IPS-18a (cell line): ENCODE measurements around the gene FRMD3.

Source experiments
- H3K27ac ChIP-seq: one replicate; pipeline ENCODE4 v1.5.1; 2013; ENCODE audit warnings: low read length
- H3K27me3 ChIP-seq: one replicate; pipeline ENCODE4 v1.6.1; 2013; ENCODE audit warnings: mild to moderate bottlenecking, low read length; ENCODE audit not compliant: control insufficient read depth, insufficient read depth
- H3K36me3 ChIP-seq: one replicate; pipeline ENCODE4 v1.6.1; 2013; ENCODE audit warnings: low read depth, low read length; ENCODE audit not compliant: control insufficient read depth
- H3K4me1 ChIP-seq: one replicate; pipeline ENCODE4 v1.6.1; 2013; ENCODE audit warnings: low read depth, low read length; ENCODE audit not compliant: control insufficient read depth
- H3K4me3 ChIP-seq: one replicate; pipeline ENCODE4 v1.5.1; 2013; ENCODE audit warnings: low read length
- H3K9ac ChIP-seq: one replicate; pipeline ENCODE4 v1.6.1; 2013; ENCODE audit warnings: mild to moderate bottlenecking, low read length, moderate library complexity
- H3K9me3 ChIP-seq: one replicate; pipeline ENCODE4 v1.6.1; 2013; ENCODE audit warnings: low read depth, low read length; ENCODE audit not compliant: control insufficient read depth

The FRMD3 gene

DNA sequence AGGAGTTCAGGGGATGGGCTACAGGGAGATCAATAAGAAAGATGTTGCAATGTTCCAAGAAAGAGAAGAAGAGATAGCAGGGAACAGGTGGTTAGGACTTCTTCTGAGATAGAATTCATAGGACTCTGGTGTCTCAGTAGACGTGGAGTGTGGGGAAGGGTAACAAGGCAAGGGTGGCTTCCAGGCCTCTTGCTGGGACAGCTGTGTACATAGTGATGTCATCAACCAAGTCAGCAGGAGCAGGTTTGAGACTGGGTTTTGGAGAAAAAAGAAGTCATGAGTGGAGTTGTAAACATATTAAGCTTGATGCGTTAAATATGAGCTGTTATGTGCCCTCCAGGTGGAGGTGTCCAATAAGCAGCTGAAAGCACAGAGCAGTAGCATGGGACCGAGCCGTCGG, 263.4 kb downstream of the FRMD3 start:
- H3K4me3 ChIP-seq: no peak overlapping the region
- no peaks in the 10 kb centered on the region for H3K36me3 ChIP-seq
- no peaks in the 10 kb centered on the region for H3K27me3 ChIP-seq
- no peaks in the 10 kb centered on the region for H3K9me3 ChIP-seq
- no peaks in the 10 kb centered on the region for H3K4me1 ChIP-seq
- no peak overlapping the region for H3K9ac ChIP-seq
- no peak overlapping the region for H3K27ac ChIP-seq

DNA sequence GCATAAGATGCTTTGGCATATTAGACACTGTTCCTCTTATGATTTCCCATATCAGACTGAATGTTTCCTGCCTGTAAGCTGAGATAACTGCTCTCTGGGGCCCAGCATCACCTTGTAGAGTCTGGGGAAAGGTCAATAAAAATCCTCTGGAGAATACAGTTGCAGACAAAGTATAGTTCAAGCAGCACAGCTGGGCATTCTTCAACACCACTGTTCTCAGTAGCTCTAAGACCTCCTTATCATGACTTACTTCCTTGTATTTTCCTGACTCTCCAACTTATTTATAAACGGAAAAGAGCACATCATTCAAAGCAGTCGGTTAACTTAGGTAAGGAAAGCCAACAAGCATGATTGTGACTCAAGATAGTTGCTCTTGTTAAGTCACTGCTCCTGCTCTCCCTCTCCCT, 266.5 kb downstream of the FRMD3 start:
- Histone ChIP-seq H3K4me3 (no peak overlapping the region), H3K4me1 (peaks cover 3% of the 10 kb centered on the region)

DNA sequence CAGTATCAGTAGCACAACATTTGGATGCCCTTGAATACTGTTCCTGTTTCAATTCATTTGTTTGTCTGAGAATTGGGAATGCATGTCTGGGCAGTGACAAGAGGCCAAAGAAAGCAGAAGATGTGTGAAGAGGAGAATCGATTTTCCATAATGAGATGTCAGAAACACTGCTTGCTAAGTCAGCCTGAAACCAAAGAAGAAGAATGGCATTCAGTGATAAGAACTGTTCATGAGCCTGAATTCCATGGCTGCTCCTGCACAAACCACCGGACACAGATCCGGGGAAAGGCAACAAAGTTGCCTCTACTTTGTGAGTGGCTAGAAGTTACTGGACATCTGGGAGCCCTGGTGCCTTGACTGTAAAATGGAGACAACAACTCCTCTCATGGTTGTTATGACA, 268.1 kb downstream of the FRMD3 start:
- H3K9me3 ChIP-seq: no peaks in the 10 kb centered on the region
- H3K27ac ChIP-seq: no peak overlapping the region
- H3K36me3 ChIP-seq: no peaks in the 10 kb centered on the region
- peaks cover 3% of the 10 kb centered on the region for H3K4me1 ChIP-seq
- H3K9ac ChIP-seq: no peak overlapping the region
- no peak overlapping the region for H3K4me3 ChIP-seq
- no peaks in the 10 kb centered on the region for H3K27me3 ChIP-seq

More for the DNA sequence above, 266.5 kb downstream of the FRMD3 start:
- no peaks in the 10 kb centered on the region for H3K36me3 ChIP-seq
- H3K27me3 ChIP-seq: no peaks in the 10 kb centered on the region
- no peak overlapping the region for H3K27ac ChIP-seq
- no peaks in the 10 kb centered on the region for H3K9me3 ChIP-seq
- H3K9ac ChIP-seq: no peak overlapping the region

DNA sequence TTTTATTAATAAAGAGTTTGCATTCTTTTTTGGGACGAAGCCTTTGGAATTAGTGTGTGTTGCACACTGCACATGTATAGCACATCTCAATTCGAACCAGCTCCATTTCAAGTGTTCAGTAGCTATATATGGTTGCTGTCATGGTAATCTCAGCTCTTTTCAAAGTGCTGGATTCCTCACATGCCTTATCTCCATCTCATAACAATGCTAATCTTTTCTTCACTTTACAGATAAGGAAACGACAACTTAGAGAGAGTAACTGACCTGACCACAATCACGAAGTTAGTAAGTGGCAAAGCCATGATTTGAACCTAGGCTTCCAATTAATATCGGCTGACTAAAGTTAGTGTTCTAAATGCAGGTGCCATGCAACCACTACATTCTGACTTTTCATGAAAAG, 270.5 kb downstream of the FRMD3 start:
- no peaks in the 10 kb centered on the region for H3K9me3 ChIP-seq
- H3K9ac ChIP-seq: no peak overlapping the region
- H3K36me3 ChIP-seq: no peaks in the 10 kb centered on the region
- no peak overlapping the region for H3K27ac ChIP-seq
- no peaks in the 10 kb centered on the region for H3K27me3 ChIP-seq
- H3K4me1 ChIP-seq: peaks cover 3% of the 10 kb centered on the region
- H3K4me3 ChIP-seq: no peak overlapping the region

DNA sequence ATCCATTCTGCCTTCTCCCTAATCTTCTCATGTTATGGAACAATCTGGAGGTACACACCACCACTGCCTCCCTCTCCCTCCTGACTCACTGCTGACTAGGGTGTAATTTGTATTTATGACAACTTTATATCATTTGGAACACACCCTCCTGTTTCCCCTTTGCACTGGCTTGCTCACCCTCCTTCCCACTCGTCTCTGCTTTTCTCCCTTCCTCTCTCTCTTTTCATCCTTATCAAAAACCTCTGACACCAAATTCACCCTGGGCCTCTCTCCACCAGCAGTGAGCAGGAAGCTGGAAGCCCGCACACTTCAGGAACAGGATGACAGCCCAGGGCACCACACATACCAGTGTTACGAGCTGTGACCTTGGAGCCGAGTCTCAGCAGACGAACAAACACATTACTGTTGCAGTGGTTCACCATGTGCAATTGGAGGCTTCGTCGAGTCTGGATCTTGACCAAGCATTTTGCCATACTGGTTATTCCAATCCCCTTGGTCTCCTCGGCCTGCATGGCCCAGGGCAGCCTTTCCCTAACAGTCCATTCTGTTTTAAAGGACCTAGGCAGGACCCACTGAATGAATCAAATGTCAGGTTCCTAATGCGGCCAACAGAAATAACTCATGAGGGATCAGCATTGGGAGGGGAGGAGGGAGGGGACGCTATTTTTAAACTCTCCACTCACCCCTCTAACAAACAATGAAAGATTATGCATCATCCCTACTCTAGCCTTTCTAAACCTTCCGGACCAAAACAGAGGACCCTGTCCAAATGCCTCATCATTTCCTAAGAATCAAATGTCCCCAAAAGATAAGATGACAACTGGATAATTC, 271.3 kb downstream of the FRMD3 start:
- Histone ChIP-seq H3K4me3 (no peak overlapping the region), H3K27ac (no peak overlapping the region), H3K4me1 (peaks cover 3% of the 10 kb centered on the region), H3K9me3 (no peaks in the 10 kb centered on the region), H3K36me3 (no peaks in the 10 kb centered on the region), H3K9ac (no peak overlapping the region), H3K27me3 (no peaks in the 10 kb centered on the region)

DNA sequence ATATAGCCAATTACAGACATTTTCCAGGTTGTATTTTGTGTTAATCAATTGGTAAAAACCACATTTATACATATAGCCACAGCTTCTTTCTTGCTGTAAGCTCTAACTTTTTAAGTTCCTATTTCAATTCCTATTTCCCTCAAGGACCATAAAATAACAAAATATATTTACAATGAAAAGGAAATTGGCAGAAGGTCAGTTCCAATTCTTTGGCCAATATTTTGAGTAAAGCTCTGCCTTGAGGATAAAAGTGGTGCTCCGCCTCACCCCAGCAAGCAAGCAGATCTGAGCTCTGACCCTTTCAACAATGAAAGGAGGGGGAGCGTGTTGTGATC, 271.9 kb downstream of the FRMD3 start:
- no peak overlapping the region for H3K9ac ChIP-seq
- no peaks in the 10 kb centered on the region for H3K27me3 ChIP-seq
- peaks cover 3% of the 10 kb centered on the region for H3K4me1 ChIP-seq
- H3K4me3 ChIP-seq: no peak overlapping the region
- no peaks in the 10 kb centered on the region for H3K9me3 ChIP-seq
- H3K27ac ChIP-seq: no peak overlapping the region
- no peaks in the 10 kb centered on the region for H3K36me3 ChIP-seq

DNA sequence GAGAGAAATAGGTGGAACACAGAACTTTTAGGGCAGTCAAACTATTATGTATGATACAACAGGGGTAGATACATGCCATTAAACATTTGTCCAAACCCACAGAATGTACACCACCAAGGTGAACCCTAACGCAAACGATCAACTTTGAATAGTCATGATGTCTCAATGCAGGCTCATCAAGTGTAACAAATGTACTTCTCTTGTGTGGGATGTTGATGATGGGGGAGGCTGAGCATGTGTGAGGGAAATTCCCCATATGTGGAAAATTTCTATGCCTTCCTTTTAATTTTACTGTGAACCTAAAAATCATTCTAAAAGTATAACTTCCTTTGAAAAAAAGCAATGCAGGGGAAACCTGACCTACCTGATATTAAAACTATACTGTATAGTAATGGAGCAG, 273.9 kb downstream of the FRMD3 start:
- no peaks in the 10 kb centered on the region for H3K36me3 ChIP-seq
- H3K27ac ChIP-seq: no peak overlapping the region
- H3K27me3 ChIP-seq: no peaks in the 10 kb centered on the region
- peaks cover 3% of the 10 kb centered on the region for H3K4me1 ChIP-seq
- no peak overlapping the region for H3K9ac ChIP-seq
- no peak overlapping the region for H3K4me3 ChIP-seq
- H3K9me3 ChIP-seq: no peaks in the 10 kb centered on the region

DNA sequence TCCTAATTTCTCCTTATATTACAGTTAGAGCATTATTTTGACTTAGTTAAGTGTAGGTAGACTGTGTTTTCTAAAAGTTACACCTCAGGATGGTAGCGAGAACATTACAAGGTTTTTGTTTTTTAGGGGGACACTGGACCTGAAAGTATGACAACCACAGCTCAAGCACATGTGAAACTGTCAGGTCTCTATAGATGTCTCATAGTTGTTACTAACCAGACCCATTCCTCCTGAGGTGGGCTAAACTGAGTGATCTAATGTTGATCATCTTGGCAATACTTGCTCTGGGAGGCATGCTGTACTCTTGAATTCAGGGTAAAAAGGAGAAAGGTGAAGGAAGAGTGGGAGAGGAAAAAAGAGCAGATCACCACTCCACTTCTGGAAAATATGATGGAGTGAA, 278.6 kb downstream of the FRMD3 start:
- Histone ChIP-seq H3K27ac (no peak overlapping the region), H3K27me3 (no peaks in the 10 kb centered on the region), H3K9ac (no peak overlapping the region), H3K4me3 (no peak overlapping the region), H3K9me3 (no peaks in the 10 kb centered on the region), H3K4me1 (no peaks in the 10 kb centered on the region), H3K36me3 (no peaks in the 10 kb centered on the region)

DNA sequence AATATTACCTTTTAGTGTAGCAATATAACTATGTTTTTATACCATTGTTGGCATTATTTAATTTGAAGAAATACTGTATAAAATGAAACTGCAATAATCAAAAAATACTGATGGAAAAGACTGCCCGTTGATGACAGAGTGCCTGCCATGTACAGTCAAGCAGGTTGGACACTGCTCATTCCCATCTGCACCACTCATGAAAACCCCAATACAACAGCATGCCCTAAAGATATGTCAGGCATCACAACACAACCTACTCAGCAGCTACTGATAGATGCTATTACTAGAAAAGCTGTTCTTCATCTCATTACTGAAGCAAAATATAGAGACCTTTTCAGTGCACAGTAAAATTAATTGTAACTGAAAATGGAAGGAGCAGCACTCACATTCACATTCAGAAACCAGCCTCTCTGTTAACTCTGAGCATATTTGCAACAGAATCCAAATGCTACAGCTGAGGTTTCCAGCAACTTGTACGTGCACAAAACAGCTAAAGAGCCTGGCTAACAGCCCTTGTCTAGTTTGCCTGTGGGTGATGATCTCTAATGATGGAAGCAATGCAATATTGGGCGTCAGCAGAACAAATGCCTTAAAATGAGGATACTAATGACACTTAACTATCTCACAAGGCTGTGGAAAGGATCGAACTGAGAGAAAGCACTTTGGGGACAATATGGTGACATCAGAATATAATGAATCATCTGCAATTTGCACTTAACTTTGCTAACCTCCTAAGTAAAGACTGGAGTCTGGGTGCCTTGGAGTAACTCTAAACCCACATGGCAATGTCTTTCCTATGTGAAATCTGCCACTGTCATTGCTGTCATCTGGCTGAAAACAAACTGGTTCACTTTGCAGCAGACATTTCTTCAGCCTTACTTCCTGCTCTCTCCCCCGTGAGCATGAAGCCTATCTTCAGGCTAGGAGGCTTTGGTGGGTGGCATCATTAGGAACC, 280.0 kb downstream of the FRMD3 start:
- Histone ChIP-seq H3K9ac (no peak overlapping the region), H3K36me3 (no peaks in the 10 kb centered on the region)

DNA sequence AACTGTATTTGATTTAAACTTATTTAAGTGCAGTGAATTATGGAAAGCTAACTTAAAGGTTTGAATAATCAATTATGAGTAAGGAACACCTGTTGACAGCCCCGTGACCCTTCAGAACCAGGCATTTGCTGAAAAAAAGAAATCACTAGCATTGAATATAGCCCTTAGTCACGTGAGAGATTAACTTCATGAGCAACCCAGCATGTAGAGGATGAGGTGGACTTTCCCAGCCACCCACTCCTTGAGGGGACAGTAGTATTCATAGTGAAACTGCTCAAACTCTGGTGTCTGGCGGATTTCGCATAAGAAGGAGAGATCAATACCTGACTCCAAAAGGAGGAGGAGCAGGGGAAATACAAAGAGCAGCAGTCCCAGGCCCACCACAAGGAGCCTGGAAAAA, 290.5 kb downstream of the FRMD3 start:
- H3K27me3 ChIP-seq: no peaks in the 10 kb centered on the region
- H3K4me3 ChIP-seq: no peak overlapping the region
- no peaks in the 10 kb centered on the region for H3K36me3 ChIP-seq
- no peak overlapping the region for H3K27ac ChIP-seq
- H3K4me1 ChIP-seq: peaks cover 3% of the 10 kb centered on the region
- H3K9me3 ChIP-seq: no peaks in the 10 kb centered on the region
- no peak overlapping the region for H3K9ac ChIP-seq

More for the DNA sequence above, 280.0 kb downstream of the FRMD3 start:
- Histone ChIP-seq H3K4me1 (no peaks in the 10 kb centered on the region), H3K27ac (no peak overlapping the region), H3K27me3 (no peaks in the 10 kb centered on the region), H3K9me3 (no peaks in the 10 kb centered on the region), H3K4me3 (no peak overlapping the region)

DNA sequence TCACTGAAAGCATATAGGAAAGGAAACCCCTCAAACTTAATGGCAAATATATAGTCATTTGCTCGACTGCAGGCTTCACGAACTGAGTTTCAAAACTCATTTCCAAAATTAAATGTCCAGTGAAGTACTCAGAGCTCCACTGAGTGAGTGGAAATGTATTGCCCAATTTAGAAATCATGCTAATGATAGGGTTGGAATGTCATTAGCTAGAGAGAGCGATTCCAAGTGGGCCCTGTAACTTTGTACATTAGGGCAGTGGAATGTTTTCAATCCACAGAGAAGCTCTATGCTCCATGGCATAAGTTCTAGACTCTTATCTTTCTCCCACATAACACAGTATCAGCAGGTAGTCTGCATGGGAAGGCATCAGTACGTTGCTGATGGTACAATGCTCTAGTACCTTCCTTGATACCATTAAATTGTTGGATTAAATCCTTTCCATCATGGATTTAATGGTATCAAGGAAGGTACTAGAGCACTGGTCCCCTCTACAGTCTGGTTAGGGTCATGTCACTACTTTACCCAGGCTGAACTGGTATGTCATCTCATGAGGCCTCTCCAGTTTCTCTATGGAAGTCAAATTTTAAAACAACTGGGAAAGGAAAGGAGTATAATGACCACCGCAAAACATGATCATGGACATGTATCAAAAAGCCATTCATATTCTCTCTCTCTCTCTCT, 292.1 kb downstream of the FRMD3 start:
- peaks cover 5% of the 10 kb centered on the region for H3K4me1 ChIP-seq
- no peaks in the 10 kb centered on the region for H3K27me3 ChIP-seq
- H3K9ac ChIP-seq: no peak overlapping the region
- no peaks in the 10 kb centered on the region for H3K9me3 ChIP-seq
- no peak overlapping the region for H3K27ac ChIP-seq
- H3K36me3 ChIP-seq: no peaks in the 10 kb centered on the region
- H3K4me3 ChIP-seq: no peak overlapping the region
